Fibroblast of the aortic adventitia (primary cell): Measurements from ENCODE around the gene DISC1. TPM values are rescaled to one million over a fixed set of nuclear protein-coding genes. Genes with fewer than 3 reads are reported as not detected.
A peak's percentile ranks its signal among the peaks of the same experiment; 100 is the strongest.

Experiments
- DNase-seq: peaks from one replicate; pipeline ENCODE4 v3.0.0-alpha.2; 2010; ENCODE audit warnings: low read depth
- H3K4me3 ChIP-seq: 2 replicates; pipeline ENCODE4 v1.5.1; 2011; ENCODE audit warnings: low read depth, mild to moderate bottlenecking, control low read depth, low read length, moderate library complexity
- total RNA-seq: library from RNA; depleted of rRNA; stranded (reverse); fragments of >200 nt; gene quantifications from 2 replicates; pipeline ENCODE4 v1.2.3, GENCODE V29; 2012; ENCODE audit warnings: low replicate concordance
- TF ChIP-seq, protein P1 (sequence below): IDR thresholded peaks from 2 replicates; pipeline ENCODE4 v1.5.1; 2011; ENCODE audit warnings: mild to moderate bottlenecking, low read length, control low read depth, inconsistent platforms; ENCODE audit not compliant: insufficient read depth

The DISC1 gene
- total RNA-seq, 1 donor: 4.7 TPM

DNA sequence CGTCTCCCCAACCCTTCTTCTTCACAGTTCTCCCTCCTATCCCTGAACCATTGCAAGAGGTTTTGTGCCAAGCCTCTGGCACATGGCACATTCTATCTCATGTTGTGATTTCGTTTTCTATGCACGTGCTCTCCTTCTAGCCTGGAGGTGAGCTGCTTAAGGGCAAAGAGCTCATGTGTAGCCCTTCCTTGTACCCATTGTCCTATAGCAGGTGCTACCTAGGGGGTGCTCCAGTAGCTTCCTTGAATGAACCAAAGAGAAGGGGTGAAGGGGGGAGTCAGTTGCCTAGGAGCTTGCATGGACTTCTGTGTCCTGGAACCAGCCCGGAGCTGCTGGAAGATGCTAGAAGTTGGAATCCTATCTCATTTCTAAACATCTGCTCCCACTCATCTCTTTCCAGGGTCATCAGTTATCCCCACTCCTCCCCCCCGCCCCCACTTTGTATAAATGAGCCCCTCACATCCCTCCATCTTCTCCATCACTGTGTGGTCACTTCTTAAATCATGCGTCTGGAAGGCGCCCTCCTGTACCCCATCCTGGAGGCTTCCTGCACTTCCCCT lies 535 bp upstream of the DISC1 start:
- peak overlapping the region; percentile 86 for H3K4me3 ChIP-seq
- TF ChIP-seq, protein P1, sequence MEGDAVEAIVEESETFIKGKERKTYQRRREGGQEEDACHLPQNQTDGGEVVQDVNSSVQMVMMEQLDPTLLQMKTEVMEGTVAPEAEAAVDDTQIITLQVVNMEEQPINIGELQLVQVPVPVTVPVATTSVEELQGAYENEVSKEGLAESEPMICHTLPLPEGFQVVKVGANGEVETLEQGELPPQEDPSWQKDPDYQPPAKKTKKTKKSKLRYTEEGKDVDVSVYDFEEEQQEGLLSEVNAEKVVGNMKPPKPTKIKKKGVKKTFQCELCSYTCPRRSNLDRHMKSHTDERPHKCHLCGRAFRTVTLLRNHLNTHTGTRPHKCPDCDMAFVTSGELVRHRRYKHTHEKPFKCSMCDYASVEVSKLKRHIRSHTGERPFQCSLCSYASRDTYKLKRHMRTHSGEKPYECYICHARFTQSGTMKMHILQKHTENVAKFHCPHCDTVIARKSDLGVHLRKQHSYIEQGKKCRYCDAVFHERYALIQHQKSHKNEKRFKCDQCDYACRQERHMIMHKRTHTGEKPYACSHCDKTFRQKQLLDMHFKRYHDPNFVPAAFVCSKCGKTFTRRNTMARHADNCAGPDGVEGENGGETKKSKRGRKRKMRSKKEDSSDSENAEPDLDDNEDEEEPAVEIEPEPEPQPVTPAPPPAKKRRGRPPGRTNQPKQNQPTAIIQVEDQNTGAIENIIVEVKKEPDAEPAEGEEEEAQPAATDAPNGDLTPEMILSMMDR: no peak
- no peak for DNase-seq

DNA sequence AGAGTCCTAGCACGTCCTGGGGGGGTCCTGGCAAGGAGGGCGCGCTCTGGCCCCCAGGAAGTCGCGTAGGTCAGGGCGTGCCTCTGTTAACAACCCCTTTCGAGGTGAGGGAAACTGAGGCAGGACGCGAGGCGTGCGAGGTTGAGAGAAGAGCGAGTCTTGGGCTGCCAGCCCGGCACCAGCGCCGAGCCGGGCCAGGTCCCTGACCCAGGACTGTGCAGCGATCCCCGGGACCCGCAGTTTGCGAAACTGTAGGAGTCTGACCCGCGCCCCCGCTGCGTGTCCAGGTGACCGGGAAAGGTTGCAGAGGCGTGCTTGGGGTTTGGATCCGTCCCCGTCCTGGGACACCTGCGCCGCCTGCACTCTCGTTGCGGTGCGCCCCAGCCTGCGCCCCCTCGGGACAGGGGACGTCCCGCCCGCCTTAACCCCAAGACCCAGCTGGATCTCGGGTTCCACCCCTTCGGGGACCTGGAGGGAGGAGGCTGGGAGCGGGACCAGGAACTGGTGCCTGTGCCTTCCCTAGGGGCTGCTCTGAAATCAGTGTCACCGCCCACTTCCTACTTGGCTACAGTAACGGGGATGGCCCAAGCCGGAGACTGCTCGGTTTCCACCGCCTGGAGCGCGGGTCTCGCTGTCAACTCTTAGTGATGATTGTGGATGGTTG lies 493 bp downstream of the DISC1 start:
- peak overlapping the region; percentile 86 for H3K4me3 ChIP-seq
- TF ChIP-seq, protein P1: no peak
- DNase-seq: peak; percentile 31

DNA sequence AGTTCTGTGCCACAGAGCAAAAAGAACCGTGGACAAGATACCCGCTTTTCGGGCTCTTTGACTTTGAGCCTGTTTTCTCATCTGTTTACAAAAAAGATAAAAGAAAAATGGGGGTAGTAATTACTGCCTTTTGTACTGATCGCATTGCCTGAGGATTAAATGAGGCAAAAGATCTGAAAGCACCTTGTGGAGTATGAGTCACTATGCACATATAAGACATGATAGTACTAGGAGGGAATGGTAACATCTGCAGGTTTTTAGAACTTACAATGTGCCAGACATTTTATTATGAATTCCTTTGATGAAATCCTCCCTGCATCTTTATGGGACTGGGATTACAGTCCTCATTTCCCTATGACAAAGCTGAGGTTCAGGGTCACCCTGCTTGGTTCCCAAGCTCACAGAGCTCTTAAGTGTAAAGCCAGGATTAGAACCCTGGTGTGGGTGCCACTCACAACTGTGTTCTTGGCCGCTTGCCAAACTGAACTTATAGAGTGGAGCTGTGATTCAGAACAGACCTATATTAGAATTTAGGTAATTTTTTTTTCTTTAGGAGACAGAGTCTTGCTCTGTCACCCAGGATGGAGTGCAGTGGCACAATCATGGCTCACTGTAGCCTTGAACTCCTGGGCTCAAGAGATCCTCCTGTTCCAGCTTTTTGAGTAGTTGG lies 1.8 kb downstream of the DISC1 start:
- H3K4me3 ChIP-seq: no peak overlapping the region
- TF ChIP-seq, protein P1: no peak
- peak; percentile 10 for DNase-seq

DNA sequence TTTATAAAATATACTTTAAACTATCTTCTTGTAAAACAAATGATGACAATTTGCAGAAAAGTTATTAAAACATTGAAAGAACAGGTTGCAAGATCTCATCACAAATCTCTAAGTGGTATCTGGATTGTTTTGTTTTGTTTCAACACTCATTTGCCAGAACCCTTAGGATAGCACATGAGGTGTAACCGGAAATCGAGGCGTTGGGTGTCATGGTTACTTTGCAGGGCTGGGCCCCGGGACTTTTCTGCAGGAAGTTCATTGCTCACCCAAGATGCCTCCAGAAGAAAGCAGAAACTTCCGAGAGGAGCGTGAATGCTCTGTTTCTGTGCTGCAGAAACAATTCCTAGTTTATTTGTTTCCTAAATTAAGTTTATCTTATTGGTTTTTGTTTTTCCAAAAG lies 2.5 kb downstream of the DISC1 start:
- H3K4me3 ChIP-seq: no peak overlapping the region
- peak; percentile 52 for DNase-seq
- TF ChIP-seq, protein P1: no peak

DNA sequence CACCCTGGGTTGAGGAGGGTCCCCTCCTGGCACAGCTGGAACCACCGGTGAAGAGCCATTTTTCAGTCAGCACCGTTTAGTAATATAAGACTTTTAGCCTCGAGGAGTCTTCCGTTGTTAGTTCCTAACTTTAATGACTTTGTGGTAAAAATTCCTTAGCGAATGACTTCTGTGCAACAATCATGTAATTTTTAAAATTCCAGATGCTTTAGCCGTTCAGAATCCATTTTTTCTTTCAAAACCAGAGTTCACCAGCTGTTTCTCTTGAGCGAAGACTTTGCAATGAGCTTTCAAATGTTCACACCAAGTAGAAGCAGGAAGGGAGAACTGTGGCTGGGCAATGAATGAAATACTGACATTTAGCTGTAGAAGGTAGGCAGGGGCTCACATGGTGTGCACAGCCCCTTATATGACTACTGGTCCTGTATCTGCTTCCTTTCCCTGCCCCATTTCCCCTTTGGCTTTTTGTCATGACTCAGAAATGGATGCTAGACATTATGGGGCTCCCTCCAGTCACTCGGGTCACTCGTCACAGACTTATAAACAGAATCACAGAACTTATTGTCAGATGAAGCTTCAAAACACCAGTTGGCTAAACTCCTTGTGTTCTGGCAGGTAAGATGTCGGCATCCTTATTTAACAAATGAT lies 4.1 kb downstream of the DISC1 start:
- H3K4me3 ChIP-seq: no peak overlapping the region
- TF ChIP-seq, protein P1: no peak
- no peak for DNase-seq

DNA sequence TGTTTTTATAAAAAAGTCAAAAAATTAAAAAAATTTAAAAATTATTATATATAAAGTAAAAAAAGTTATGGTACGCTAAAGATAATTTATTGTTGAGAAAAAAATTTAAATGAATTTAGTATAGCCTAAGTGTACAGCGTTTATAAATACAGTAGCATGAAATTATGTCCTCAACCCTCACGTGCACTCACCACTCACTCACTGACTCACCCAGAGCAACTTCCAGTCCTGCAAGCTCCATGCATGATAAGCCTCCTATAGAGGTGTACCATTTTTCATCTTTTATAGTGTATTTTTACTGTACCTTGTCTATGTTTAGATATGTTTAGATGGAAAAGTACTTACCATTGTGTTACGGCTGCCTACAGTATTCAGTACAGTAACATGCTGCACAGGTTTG lies 5.1 kb downstream of the DISC1 start:
- no peak for DNase-seq
- TF ChIP-seq, protein P1: no peak

More for the DNA sequence above, 5.1 kb downstream of the DISC1 start:
- no peak overlapping the region for H3K4me3 ChIP-seq
